Measurements from ENCODE around the gene RSPO1. TPM values are rescaled to one million over a fixed set of nuclear protein-coding genes. Genes with fewer than 3 reads are reported as not detected.

RSPO1 gene
- total RNA-seq, 2 experiments from 2014 or later = not detected

- intact Hi-C loops (cut with DNase I, micrococcal nuclease) = no loop called here
- POLR2A ChIA-PET = interaction anchor here (0.6 kb wide), 1 partner anchor 207 kb away, joined by 3 read pairs; no protein-coding TSS in a partner anchor
- CTCF ChIA-PET = interaction anchor here (1.3 kb wide), 1 partner anchor 52 kb away, joined by 6 read pairs; no protein-coding TSS in a partner anchor
- ATAC-seq = no peak
- no peak for DNase-seq
- Mint-ChIP-seq H3K36me3 (ENCODE audit: low read depth) (no peaks in the 10 kb centered on the region), H3K27ac (no peak overlapping the region), H3K4me1 (no peaks in the 10 kb centered on the region), H3K4me3 (no peak overlapping the region), H3K9me3 (ENCODE audit: low read depth) (no peaks in the 10 kb centered on the region), H3K27me3 (peaks cover 2% of the 10 kb centered on the region)
Observed at GRCh38 chr1:37655274-37655673, 20.6 kb upstream of the RSPO1 start.

DNA sequence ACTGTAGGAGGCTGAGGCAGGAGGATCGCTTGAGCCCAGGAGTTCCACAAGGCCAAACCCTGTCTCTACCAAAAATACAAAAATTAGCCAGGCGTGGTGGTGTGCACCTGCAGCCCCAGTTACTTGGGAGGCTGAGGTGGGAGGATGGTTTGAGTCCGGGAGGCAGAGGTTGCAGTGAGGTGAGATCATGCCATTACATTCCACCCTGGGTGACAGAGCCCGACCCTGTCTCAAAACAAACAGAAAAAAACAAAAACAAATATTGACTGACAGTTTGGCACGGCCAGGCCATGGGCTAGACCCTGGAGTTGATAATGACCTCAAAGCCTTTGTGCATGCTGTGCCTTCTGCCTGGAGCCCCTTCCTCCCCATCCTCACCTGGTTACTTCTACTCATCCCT lies 19.2 kb upstream of the RSPO1 start:
- H3K4me1 Mint-ChIP-seq = no peaks in the 10 kb centered on the region
- H3K36me3 Mint-ChIP-seq (ENCODE audit: low read depth) = no peaks in the 10 kb centered on the region
- CTCF ChIA-PET = no interaction called here
- H3K9me3 Mint-ChIP-seq (ENCODE audit: low read depth) = no peaks in the 10 kb centered on the region
- ATAC-seq (no peak), DNase-seq (no peak)
- intact Hi-C loops (cut with DNase I, micrococcal nuclease) = no loop called here
- H3K27me3 Mint-ChIP-seq = peaks cover 2% of the 10 kb centered on the region
- no peak overlapping the region for H3K4me3 Mint-ChIP-seq
- POLR2A ChIA-PET = no interaction called here
- H3K27ac Mint-ChIP-seq = no peak overlapping the region

DNA sequence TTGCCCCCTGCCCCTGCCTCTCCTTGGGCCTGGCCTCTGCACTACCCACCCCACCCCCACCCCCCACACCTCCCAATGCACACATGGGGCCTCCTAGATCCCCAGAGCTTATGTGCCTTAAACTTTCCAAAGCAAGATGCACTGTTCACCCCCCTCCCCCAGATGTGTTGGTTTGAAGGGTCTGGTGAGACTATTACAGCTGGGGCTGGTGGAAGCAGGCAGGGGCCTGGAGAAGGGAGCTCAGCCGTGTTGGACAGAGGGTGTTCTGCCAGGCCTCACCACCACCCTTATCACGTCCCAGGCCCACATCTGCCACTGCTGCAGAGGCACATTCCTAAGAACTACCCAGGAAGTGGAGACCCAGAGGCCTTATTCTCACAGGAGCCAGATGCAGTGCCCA lies 18.3 kb upstream of the RSPO1 start:
- Mint-ChIP-seq H3K4me1 (no peaks in the 10 kb centered on the region), H3K4me3 (no peak overlapping the region), H3K27ac (no peak overlapping the region), H3K36me3 (ENCODE audit: low read depth) (no peaks in the 10 kb centered on the region), H3K9me3 (ENCODE audit: low read depth) (no peaks in the 10 kb centered on the region), H3K27me3 (peaks cover 2% of the 10 kb centered on the region)
- ATAC-seq (no peak), DNase-seq (no peak)
- CTCF ChIA-PET = interaction anchor here (0.5 to 0.6 kb wide), 2 partner anchors 32 to 674 kb away, joined by 3 read pairs; no protein-coding TSS in a partner anchor
- intact Hi-C loops (cut with DNase I, micrococcal nuclease) = no loop called here
- POLR2A ChIA-PET = no interaction called here

DNA sequence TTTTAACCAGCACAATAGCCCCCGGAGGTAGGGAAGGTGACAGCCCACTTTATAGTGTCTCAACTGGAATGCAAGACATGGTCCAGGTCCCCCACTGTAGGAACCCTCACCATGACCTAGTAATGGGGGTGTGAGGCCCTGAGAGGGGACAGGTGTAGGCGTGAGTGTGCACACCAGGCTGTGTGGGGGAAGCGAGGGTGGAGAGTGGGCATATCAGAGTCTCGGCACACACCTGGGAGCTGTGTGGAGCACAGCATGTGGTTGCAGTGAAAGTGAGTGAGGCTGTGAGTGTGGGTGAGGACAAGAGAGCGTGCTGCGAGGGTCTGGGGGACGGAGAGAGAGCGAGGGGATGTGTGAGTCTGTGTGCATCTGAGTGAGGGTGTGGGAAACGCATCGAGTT lies 17.1 kb upstream of the RSPO1 start:
- peaks cover 6% of the 10 kb centered on the region for H3K27me3 Mint-ChIP-seq
- no peaks in the 10 kb centered on the region for H3K9me3 Mint-ChIP-seq (ENCODE audit: low read depth)
- H3K36me3 Mint-ChIP-seq (ENCODE audit: low read depth) = no peaks in the 10 kb centered on the region
- CTCF ChIA-PET = no interaction called here
- POLR2A ChIA-PET = no interaction called here
- no peaks in the 10 kb centered on the region for H3K4me1 Mint-ChIP-seq
- DNase-seq (no peak), ATAC-seq (no peak)
- no peak overlapping the region for H3K4me3 Mint-ChIP-seq
- intact Hi-C loops (cut with DNase I, micrococcal nuclease) = no loop called here
- H3K27ac Mint-ChIP-seq = no peak overlapping the region

GRCh38 chr1:37650721-37651120 lies 16.0 kb upstream of the RSPO1 start:
- intact Hi-C loops (cut with DNase I, micrococcal nuclease) = no loop called here
- DNase-seq = no peak
- no peak overlapping the region for H3K27ac Mint-ChIP-seq
- POLR2A ChIA-PET = no interaction called here
- ATAC-seq = no peak
- no peaks in the 10 kb centered on the region for H3K9me3 Mint-ChIP-seq (ENCODE audit: low read depth)
- H3K36me3 Mint-ChIP-seq (ENCODE audit: low read depth) = no peaks in the 10 kb centered on the region
- H3K4me3 Mint-ChIP-seq = no peak overlapping the region
- peaks cover 6% of the 10 kb centered on the region for H3K27me3 Mint-ChIP-seq
- CTCF ChIA-PET = no interaction called here
- H3K4me1 Mint-ChIP-seq = no peaks in the 10 kb centered on the region

- Mint-ChIP-seq H3K27me3 (peaks cover 6% of the 10 kb centered on the region), H3K4me1 (no peaks in the 10 kb centered on the region), H3K9me3 (ENCODE audit: low read depth) (no peaks in the 10 kb centered on the region), H3K36me3 (ENCODE audit: low read depth) (no peaks in the 10 kb centered on the region), H3K27ac (no peak overlapping the region), H3K4me3 (no peak overlapping the region)
- DNase-seq = no peak
- ChIA-PET CTCF (interaction anchor here (0.8 kb wide), 1 partner anchor 143 kb away, joined by 3 read pairs; no protein-coding TSS in a partner anchor), POLR2A (no interaction called here)
- intact Hi-C loops (cut with DNase I, micrococcal nuclease) = no loop called here
- no peak for ATAC-seq
Observed at GRCh38 chr1:37650173-37650572, 15.5 kb upstream of the RSPO1 start.

GRCh38 chr1:37647281-37647680 lies 12.6 kb upstream of the RSPO1 start:
- ChIA-PET POLR2A (no interaction called here), CTCF (no interaction called here)
- no peaks in the 10 kb centered on the region for H3K9me3 Mint-ChIP-seq (ENCODE audit: low read depth)
- ATAC-seq (no peak), DNase-seq (no peak)
- H3K4me3 Mint-ChIP-seq = no peak overlapping the region
- intact Hi-C loops (cut with DNase I, micrococcal nuclease) = no loop called here
- peaks cover 12% of the 10 kb centered on the region for H3K27me3 Mint-ChIP-seq
- H3K36me3 Mint-ChIP-seq (ENCODE audit: low read depth) = no peaks in the 10 kb centered on the region
- H3K27ac Mint-ChIP-seq = no peak overlapping the region
- H3K4me1 Mint-ChIP-seq = no peaks in the 10 kb centered on the region

GRCh38 chr1:37641059-37641458 lies 6.4 kb upstream of the RSPO1 start:
- intact Hi-C loops (cut with DNase I, micrococcal nuclease) = no loop called here
- CTCF ChIA-PET = no interaction called here
- Mint-ChIP-seq H3K27me3 (peaks cover 20% of the 10 kb centered on the region), H3K27ac (no peak overlapping the region), H3K36me3 (ENCODE audit: low read depth) (no peaks in the 10 kb centered on the region), H3K4me3 (no peak overlapping the region), H3K9me3 (ENCODE audit: low read depth) (no peaks in the 10 kb centered on the region), H3K4me1 (no peaks in the 10 kb centered on the region)
- ATAC-seq (no peak), DNase-seq (no peak)
- POLR2A ChIA-PET = no interaction called here

DNA sequence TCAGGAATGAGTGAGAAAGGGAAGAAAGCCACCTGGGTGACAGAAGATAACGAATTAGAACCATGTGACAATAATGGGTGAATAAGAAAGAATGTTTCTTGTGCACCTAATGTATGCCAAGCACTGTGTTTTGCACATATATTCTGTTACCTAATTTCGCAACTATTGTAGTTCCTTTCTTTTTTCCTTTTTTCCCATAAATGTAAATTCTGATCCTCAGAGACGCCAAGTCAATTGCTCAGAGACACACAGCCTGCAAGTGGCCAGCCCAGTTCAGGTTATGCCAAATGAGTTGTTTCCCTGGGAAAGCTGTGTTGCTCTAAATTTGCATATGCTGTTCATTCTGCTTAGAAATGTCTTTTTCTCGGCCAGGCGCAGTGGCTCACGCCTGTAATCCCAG lies 1.7 kb upstream of the RSPO1 start:
- CTCF ChIA-PET = interaction anchor here (0.9 kb wide), 1 partner anchor 47 kb away, joined by 3 read pairs; no protein-coding TSS in a partner anchor
- Mint-ChIP-seq H3K36me3 (ENCODE audit: low read depth) (no peaks in the 10 kb centered on the region), H3K4me1 (peaks cover 6% of the 10 kb centered on the region), H3K27me3 (peaks cover 50% of the 10 kb centered on the region), H3K9me3 (ENCODE audit: low read depth) (no peaks in the 10 kb centered on the region), H3K27ac (no peak overlapping the region), H3K4me3 (no peak overlapping the region)
- POLR2A ChIA-PET = no interaction called here
- DNase-seq (no peak), ATAC-seq (no peak)
- intact Hi-C loops (cut with DNase I, micrococcal nuclease) = loop anchor here in 1 of 2 experiments (10.0 kb wide), 1 partner anchor 602 kb away; the partner anchor contains the start of gene GRIK3

DNA sequence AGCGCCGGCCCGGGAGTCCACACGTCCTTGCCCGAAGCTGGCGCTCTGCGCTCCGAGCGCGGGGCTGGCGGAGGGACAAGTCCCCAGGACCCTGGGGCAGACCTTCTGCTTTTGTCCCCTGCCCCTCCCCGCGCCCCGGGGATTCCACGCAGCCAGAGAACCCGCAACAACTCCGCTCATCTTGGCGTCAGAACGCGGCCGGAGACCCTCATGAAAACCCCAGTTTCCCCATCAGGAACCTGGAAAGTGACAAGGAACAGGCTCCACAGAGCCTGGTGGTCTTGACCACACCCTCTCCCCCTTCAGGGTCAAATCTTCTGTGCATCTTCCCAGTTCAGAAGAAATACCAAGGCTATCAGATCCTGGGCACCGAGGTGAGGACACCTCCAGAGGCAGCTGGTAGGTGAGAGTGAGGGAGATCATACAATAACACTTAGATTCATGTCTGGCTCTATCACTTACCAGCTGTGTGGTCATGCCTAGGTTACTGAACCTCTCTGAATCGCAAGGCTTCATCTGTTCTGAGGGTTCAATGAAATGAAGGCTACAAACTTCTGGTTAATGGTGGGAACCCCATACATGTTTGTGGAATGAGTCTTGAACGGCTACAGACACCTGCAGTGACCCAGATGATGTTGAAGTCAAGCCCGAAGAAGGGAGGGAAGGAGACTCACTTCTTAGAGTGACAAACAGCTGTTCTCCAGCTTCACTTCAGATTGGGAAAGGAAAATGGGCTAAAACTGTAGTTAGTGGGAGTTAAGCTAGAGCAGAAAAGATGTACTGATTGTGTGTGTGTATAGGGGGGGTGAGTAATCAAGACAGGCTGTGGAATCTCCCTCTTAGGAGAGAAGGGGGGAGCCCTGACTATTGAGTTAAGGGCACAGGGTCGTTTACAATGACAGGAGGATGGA lies 555 bp upstream of the RSPO1 start:
- Mint-ChIP-seq H3K4me1 (peaks cover 6% of the 10 kb centered on the region), H3K27ac (no peak overlapping the region), H3K27me3 (peaks cover 59% of the 10 kb centered on the region), H3K36me3 (ENCODE audit: low read depth) (no peaks in the 10 kb centered on the region), H3K9me3 (ENCODE audit: low read depth) (no peaks in the 10 kb centered on the region), H3K4me3 (no peak overlapping the region)
- intact Hi-C loops (cut with DNase I, micrococcal nuclease) = loop anchor here in 1 of 2 experiments (10.0 kb wide), 1 partner anchor 600 kb away; the partner anchor contains the start of gene GRIK3
- no peak for ATAC-seq
- ChIA-PET POLR2A (no interaction called here), CTCF (interaction anchor here (0.5 to 0.6 kb wide), 2 partner anchors 43 to 57 kb away, joined by 3 to 4 read pairs; no protein-coding TSS in a partner anchor)
- DNase-seq = no peak

GRCh38 chr1:37633938-37634243 lies 801 bp downstream of the RSPO1 start:
- no peak overlapping the region for H3K4me3 Mint-ChIP-seq
- H3K9me3 Mint-ChIP-seq (ENCODE audit: low read depth) = no peaks in the 10 kb centered on the region
- peaks cover 6% of the 10 kb centered on the region for H3K4me1 Mint-ChIP-seq
- ATAC-seq (no peak), DNase-seq (no peak)
- ChIA-PET CTCF (no interaction called here), POLR2A (no interaction called here)
- H3K27ac Mint-ChIP-seq = no peak overlapping the region
- peaks cover 67% of the 10 kb centered on the region for H3K27me3 Mint-ChIP-seq
- intact Hi-C loops (cut with DNase I, micrococcal nuclease) = loop anchor here in 1 of 2 experiments (10.0 kb wide), 1 partner anchor 599 kb away; the partner anchor contains the start of gene GRIK3
- no peaks in the 10 kb centered on the region for H3K36me3 Mint-ChIP-seq (ENCODE audit: low read depth)
